Activated CD4-positive, alpha-beta T cell treated with anti-CD3 and anti-CD28 coated beads, Interleukin-2, Interleukin-6, amounts not matched to agents 100 ng/mL and 50 ng/mL, durations not matched to agents 16 hours and 8 hours (primary cell): ENCODE measurements around the gene ARFGAP2.

ENCODE experiments used
- DNase-seq: peaks from one replicate; pipeline ENCODE4 v3.0.0-alpha.2; 2020

The ARFGAP2 gene

GRCh38 chr11:47186700-47187695 lies 10.3 kb upstream of the ARFGAP2 start:
- DNase-seq, result peak; percentile 48

- peak; percentile 50 for DNase-seq
Measured at GRCh38 chr11:47186076-47186699, 9.5 kb upstream of the ARFGAP2 start, which contains the start of gene PACSIN3. Gene PACSIN3, minus strand, starts transcription at chr11:47186434. Its CDS starts 3,707 bp downstream, at chr11:47182727.

- DNase-seq, result no peak
Measured at GRCh38 chr11:47185305-47186075, 8.8 kb upstream of the ARFGAP2 start.

- no peak for DNase-seq
Measured at GRCh38 chr11:47184711-47185304, 8.1 kb upstream of the ARFGAP2 start.

- DNase-seq, result no peak
Measured at GRCh38 chr11:47183969-47184368, 7.3 kb upstream of the ARFGAP2 start.

- DNase-seq, result no peak
Measured at GRCh38 chr11:47183031-47183856, 6.6 kb upstream of the ARFGAP2 start.

GRCh38 chr11:47182380-47182779 lies 5.7 kb upstream of the ARFGAP2 start:
- DNase-seq, result no peak

GRCh38 chr11:47181271-47181670 lies 4.6 kb upstream of the ARFGAP2 start:
- no peak for DNase-seq

- no peak for DNase-seq
Measured at GRCh38 chr11:47180006-47180787, 3.5 kb upstream of the ARFGAP2 start.

GRCh38 chr11:47179655-47179991 lies 2.9 kb upstream of the ARFGAP2 start:
- peak; percentile 68 for DNase-seq

- no peak for DNase-seq
Measured at GRCh38 chr11:47178737-47179654, 2.3 kb upstream of the ARFGAP2 start.

GRCh38 chr11:47178316-47178715 lies 1.6 kb upstream of the ARFGAP2 start:
- DNase-seq, result no peak

- DNase-seq, result no peak
Measured at GRCh38 chr11:47177846-47178245, 1.2 kb upstream of the ARFGAP2 start.

- DNase-seq, result peak; percentile 84
Measured at GRCh38 chr11:47177229-47177845, 658 bp upstream of the ARFGAP2 start.

GRCh38 chr11:47175746-47176327 lies 842 bp downstream of the ARFGAP2 start:
- DNase-seq, result no peak

GRCh38 chr11:47172740-47173336 lies 3.8 kb downstream of the ARFGAP2 start:
- DNase-seq, result no peak

GRCh38 chr11:47171856-47172255 lies 4.8 kb downstream of the ARFGAP2 start:
- DNase-seq, result no peak

- no peak for DNase-seq
Measured at GRCh38 chr11:47171061-47171838, 5.4 kb downstream of the ARFGAP2 start.
